ENCODE measurements around the gene POLD3. TPM values are rescaled to one million over a fixed set of nuclear protein-coding genes. Genes with fewer than 3 reads are reported as not detected.

Gene POLD3
- polyA plus RNA-seq, 1 donor from 2014 or later: 16.8 TPM

GRCh38 chr11:74686792-74687191 is 94.4 kb downstream of the POLD3 start:
- Histone ChIP-seq H4K20me1 (ENCODE audit: insufficient read depth) (no peaks in the 10 kb centered on the region), H3K9me2 (ENCODE audit: insufficient read depth, low read length) (no peaks in the 10 kb centered on the region), H3K4me2 (ENCODE audit: low read length) (no peak overlapping the region), H2AFZ (ENCODE audit: low read depth, low read length) (no peak overlapping the region), H3K79me2 (replicated peaks; ENCODE audit: insufficient read depth, low read length) (no peaks in the 10 kb centered on the region), H3K27ac (ENCODE audit: low read length) (no peak overlapping the region), H3K4me3 (ENCODE audit: low read length) (no peak overlapping the region), H3K27me3 (ENCODE audit: insufficient read depth, low read depth, low read length) (peaks cover 10% of the 10 kb centered on the region), H3F3A (ENCODE audit: insufficient read depth, low read length, poor library complexity, severe bottlenecking) (no peaks in the 10 kb centered on the region), H3K9me3 (ENCODE audit: low read length) (no peaks in the 10 kb centered on the region), H3K9ac (ENCODE audit: low read length) (no peak overlapping the region), H3K36me3 (ENCODE audit: insufficient read depth, low read length) (no peaks in the 10 kb centered on the region)
- TF ChIP-seq SMC3 (conservative IDR thresholded peaks at IDR 0.05; ENCODE audit: poor library complexity) (no peak), MXI1 (conservative IDR thresholded peaks at IDR 0.05; ENCODE audit: poor library complexity, severe bottlenecking) (no peak), EP300 (conservative IDR thresholded peaks at IDR 0.05; ENCODE audit: poor library complexity, severe bottlenecking) (no peak), REST (IDR thresholded peaks at IDR 0.05; ENCODE audit: borderline replicate concordance) (no peak), RAD21 (conservative IDR thresholded peaks at IDR 0.05) (no peak), TAF1 (IDR thresholded peaks at IDR 0.05; ENCODE audit: low read depth) (no peak), EZH2 (IDR thresholded peaks at IDR 0.05; ENCODE audit: borderline replicate concordance, insufficient read depth, low read length, poor library complexity, severe bottlenecking) (no peak), POLR2AphosphoS5 (IDR thresholded peaks at IDR 0.05) (no peak), CTCF (IDR thresholded peaks at IDR 0.05; ENCODE audit: poor library complexity, severe bottlenecking) (no peak)

GRCh38 chr11:74687237-74688023 is 95.0 kb downstream of the POLD3 start:
- Histone ChIP-seq H3K27me3 (ENCODE audit: insufficient read depth, low read depth, low read length) (peaks cover 10% of the 10 kb centered on the region), H4K20me1 (ENCODE audit: insufficient read depth) (no peaks in the 10 kb centered on the region), H3F3A (ENCODE audit: insufficient read depth, low read length, poor library complexity, severe bottlenecking) (no peaks in the 10 kb centered on the region), H3K36me3 (ENCODE audit: insufficient read depth, low read length) (no peaks in the 10 kb centered on the region), H3K9me3 (ENCODE audit: low read length) (no peaks in the 10 kb centered on the region), H3K27ac (ENCODE audit: low read length) (no peak overlapping the region), H3K9me2 (ENCODE audit: insufficient read depth, low read length) (no peaks in the 10 kb centered on the region), H2AFZ (ENCODE audit: low read depth, low read length) (no peak overlapping the region), H3K79me2 (replicated peaks; ENCODE audit: insufficient read depth, low read length) (no peaks in the 10 kb centered on the region), H3K9ac (ENCODE audit: low read length) (no peak overlapping the region), H3K4me2 (ENCODE audit: low read length) (no peak overlapping the region), H3K4me3 (ENCODE audit: low read length) (no peak overlapping the region)
- no peak for TF ChIP-seq RAD21 (conservative IDR thresholded peaks at IDR 0.05)
- no peak for TF ChIP-seq POLR2AphosphoS5 (IDR thresholded peaks at IDR 0.05)
- no peak for TF ChIP-seq MXI1 (conservative IDR thresholded peaks at IDR 0.05; ENCODE audit: poor library complexity, severe bottlenecking)
- TF ChIP-seq EZH2 (IDR thresholded peaks at IDR 0.05; ENCODE audit: borderline replicate concordance, insufficient read depth, low read length, poor library complexity, severe bottlenecking): no peak
- TF ChIP-seq CTCF (IDR thresholded peaks at IDR 0.05; ENCODE audit: poor library complexity, severe bottlenecking): no peak
- no peak for TF ChIP-seq EP300 (conservative IDR thresholded peaks at IDR 0.05; ENCODE audit: poor library complexity, severe bottlenecking)
- TF ChIP-seq TAF1 (IDR thresholded peaks at IDR 0.05; ENCODE audit: low read depth): no peak
- no peak for TF ChIP-seq SMC3 (conservative IDR thresholded peaks at IDR 0.05; ENCODE audit: poor library complexity)
- no peak for TF ChIP-seq REST (IDR thresholded peaks at IDR 0.05; ENCODE audit: borderline replicate concordance)
